GM19193 (cell line): ENCODE data around the gene HOXD9.

Experiments used
- POLR2A ChIP-seq: IDR thresholded peaks from 4 replicates; pipeline ENCODE4 v1.6.1; 2011; ENCODE audit not compliant: insufficient read depth, insufficient read length; ENCODE audit errors: extremely low read depth

HOXD9 gene

DNA sequence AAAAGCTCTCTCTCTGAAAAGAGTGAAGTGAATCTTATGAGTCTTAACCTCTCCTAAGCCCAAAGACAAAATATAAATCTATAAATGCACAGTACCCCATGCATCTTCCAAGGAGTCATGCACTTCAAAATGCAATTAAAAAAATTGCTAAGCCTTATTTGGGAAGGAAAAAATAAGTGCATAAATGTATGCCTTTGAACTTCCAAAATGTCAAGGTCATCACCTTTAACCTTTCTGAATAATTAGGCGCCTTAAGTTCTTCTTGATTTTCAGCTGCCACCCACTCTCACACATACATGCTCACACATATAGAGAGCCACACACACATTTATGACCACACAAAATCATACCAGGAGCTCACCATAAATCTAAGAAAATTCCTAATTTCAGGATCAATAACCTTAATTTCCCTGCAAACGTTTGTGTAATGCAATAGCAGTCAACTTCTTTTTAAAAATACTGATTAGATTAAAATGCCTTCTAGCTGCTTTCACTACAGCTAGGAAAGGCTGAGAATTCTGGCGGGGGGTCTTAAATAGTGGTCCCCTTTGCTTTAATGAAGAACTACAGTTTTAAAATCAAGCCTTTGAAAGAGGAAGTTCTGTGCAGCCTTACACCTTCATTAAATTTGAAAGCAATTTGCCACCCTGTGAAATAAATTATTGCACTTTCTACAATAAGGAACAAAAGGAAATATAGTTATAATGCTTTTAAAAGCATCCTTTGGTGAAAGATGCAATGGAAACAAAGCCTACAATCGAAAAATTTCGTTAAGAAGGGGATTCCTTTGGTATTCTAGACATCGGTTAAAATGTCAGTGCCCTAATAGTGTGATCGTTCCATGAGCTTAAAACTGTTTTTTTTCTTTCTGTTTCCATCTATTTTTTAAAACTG lies 11.9 kb upstream of the HOXD9 start:
- TF ChIP-seq POLR2A, result no peak

DNA sequence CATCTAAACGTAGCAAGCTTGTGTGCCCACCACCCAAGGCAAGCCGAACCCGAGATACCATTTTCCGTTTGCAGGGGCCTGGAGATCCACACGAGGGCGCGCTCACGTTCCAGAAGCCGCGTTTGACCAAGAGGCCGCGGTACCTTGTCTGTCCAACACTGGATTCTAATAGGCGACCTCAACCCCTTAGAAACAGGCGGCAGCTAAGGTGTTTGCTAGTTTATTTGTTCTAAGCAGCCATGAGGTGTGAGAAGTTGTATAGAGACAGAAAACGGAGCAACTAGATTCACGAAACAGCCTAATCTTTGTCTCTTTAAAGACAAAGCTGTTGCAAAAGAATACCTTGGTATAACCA lies 11.2 kb upstream of the HOXD9 start:
- TF ChIP-seq POLR2A, result no peak

DNA sequence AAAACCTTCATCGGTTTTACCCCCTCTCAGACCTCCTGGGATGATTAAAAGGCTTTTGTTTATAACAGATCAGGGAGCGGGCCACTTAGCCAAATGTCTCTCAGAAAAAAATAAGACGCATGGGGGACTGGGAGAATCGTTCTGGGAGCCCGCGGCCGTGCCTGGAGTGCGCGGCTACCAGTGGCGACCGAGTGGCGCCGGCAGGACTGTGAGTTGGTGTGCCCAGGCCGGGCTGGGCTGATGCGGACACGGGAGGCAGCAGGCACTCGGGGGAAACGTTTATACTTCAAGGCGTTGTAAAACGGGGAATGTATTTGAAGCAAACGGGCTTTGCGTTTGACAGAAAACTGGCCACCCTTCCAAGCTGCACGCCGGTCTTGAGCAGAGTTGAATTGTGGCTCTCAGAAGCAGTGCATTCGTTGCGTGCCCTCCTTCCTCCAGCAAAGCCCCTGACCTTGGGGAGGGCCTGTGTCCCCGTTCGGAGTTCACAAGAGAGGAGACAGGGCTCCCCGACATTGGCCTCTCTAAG lies 10.6 kb upstream of the HOXD9 start:
- TF ChIP-seq POLR2A, result no peak

DNA sequence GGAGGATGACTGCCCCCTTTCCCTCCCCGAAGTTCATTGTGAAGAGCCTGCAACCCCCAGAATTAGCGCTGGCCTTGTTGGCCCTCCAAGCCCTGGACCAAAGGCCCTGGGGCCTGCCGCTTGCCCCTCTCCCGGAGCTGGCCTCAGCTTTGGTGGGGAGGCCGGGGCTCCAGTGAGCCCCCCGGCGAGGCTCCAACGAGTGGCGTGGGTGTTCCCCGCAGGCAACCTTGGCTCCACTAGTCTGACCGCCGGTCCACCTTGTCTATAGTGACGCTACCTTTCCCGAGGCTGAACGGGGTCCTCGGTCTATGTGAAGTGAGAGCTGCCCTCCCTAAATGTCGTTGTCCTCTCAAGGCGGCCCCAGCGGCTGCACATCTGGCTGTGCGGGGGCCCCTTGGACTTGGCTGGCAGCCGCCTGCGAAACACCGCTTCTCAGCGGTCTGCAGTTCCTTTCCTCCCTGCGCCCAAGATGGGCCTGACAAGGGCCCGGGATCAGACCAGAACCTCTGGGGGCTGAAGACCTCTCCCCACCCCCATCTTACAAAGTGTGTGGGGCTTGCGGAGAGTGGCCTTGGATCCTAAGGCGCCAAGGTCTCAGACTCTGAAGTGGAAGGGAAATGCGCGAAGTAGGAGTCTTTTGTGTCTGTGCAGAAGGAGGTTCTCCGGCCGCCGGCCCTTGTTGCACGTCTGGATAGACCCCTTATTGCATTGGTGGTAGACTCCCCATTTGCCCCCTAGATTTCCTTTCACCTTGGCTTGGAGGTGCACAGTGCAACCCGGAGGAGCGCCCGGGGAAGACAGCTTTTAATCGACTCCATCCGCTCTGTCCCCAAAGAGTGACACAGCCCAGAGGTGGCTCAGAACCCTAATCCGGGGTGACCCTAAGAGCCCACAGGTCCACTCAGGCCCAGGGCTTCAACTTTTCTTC lies 9.9 kb upstream of the HOXD9 start:
- no peak for TF ChIP-seq POLR2A

DNA sequence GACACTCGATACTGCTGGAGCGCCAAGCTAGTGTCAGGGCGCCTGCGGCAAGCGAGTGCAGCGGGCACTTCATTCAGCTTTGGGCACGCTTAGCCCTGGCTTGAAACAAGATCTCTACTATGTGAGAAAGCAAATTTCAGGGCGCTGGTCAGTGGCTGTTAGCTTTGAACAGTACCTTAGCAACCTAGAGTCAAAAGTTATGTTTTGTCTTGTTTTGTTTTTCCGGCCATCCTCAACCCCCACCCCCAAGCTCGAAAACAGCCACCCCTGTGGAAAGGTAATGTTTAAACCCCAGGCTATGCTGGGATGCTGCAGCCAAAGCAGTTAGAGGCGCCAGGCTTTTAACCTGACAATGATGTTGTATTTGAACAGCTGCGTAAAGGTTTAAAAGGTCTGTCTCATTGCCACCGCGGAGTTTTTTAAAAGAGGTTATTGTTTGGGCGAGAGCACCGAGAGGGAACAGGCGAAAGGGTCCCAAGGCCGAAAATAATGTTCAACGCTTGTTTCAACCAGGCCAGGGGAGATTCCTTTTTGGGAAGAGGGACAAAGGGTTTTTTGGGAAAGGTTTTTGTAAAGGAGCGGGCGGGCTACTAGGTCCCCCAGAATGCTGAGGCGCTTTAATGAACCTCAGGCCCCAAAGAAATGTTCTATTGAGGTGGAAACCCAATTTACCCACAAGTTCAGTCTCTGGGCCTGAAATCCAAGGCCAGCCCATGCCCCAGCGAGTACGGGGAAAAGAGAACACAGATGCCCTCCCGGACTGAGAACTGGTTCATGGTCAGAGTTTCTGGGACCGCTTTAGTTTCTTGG lies 8.2 kb upstream of the HOXD9 start:
- no peak for TF ChIP-seq POLR2A

DNA sequence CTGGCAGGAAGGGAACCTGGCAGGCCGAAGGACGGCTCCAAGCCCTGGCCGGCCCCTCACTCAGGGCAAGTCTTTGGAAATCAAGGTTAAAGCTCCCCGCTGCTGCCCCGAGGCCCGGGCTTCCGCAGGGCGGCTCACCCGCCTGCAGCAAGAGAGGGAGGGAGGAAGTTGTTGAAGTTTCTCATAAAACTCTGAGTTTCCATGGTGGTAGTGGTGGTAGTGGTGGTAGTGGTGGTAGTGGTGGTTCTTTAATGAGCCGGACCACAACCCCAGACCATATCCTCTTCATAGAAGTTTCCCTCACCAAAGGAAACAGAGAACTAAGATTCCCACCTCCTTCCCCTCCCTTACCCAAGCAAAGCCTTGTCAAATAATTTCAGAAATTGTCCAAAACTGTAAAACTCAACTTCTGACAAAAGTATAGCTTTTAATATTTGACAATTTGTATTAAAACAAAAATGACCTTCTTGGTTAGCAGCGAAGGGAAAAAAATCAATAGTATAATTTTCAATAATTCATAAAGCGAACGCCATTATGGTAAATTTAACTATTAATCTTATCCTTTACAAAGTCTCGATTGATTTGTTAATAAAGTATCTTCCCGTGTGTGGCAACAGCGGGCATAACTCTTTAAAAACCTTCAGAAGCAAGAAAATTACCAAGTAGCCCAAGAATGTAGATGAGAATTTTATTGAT lies 7.4 kb upstream of the HOXD9 start:
- TF ChIP-seq POLR2A, result no peak

DNA sequence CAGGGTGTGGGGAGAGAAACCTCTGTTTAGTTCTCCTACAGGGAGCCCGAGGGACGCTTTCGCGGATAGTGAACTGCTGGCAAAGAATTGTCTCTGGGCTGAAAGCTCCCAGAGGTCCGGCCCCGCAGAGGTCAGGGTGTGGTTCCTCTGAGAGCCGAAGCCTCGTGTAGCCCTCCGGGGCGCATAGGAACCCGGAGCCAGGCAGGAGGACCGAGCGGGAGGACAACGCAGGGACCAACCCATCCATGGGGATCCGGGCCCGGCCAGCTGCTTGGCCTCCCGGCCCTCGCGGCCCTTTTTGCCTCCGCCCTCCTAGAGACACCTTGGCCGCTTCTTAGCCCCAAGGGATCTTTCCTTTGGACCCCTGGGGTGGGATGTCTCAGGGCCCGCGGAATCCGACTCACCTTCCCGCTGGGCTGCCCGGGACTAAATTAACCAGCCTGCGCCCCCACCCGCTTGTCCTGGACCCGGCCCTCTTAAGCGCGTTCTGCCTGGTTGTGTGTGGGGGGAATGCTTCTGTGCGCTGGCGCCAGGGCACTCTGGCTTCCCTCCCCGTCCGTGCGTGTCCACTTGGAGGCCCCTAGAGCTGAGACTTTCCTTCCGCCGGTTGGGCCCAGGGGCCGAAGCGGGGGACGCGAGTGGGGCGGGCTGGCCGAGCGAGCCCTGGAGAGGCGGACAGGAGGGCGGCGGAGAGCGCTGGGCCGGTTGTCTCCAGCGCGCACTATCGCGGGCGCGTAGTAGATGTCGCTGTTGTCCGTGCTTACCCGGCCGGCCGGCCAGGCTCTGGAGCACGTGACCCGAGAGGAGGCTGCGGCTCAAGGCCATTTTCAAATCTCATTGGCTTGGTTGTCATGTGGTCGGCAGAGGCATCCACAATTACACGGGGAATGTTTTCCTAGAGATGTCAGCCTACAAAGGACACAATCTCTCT lies 6.4 kb upstream of the HOXD9 start, which contains the start of gene HOXD10:
TSS of gene HOXD10 (plus strand) at position 896 of the 931 bp plus-strand sequence. CDS start 56 bp downstream, outside the sequence.
- no peak for TF ChIP-seq POLR2A

DNA sequence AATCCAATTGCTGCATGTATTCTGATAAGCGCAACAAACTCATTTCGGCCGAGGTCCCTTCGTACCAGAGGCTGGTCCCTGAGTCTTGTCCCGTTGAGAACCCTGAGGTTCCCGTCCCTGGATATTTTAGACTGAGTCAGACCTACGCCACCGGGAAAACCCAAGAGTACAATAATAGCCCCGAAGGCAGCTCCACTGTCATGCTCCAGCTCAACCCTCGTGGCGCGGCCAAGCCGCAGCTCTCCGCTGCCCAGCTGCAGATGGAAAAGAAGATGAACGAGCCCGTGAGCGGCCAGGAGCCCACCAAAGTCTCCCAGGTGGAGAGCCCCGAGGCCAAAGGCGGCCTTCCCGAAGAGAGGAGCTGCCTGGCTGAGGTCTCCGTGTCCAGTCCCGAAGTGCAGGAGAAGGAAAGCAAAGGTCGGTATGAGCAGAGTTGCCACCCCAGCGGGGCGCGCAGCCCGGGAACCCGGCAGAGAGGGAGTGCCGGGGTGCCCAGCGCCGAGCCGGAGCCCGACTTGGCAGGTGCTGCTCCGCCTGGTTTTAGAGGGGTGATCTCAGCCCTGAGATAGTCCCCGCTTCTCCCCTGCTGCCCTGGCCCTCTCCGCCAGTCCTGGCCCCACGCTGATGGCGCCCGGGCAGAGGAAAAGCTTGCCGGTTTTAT lies 5.2 kb upstream of the HOXD9 start:
- no peak for TF ChIP-seq POLR2A

DNA sequence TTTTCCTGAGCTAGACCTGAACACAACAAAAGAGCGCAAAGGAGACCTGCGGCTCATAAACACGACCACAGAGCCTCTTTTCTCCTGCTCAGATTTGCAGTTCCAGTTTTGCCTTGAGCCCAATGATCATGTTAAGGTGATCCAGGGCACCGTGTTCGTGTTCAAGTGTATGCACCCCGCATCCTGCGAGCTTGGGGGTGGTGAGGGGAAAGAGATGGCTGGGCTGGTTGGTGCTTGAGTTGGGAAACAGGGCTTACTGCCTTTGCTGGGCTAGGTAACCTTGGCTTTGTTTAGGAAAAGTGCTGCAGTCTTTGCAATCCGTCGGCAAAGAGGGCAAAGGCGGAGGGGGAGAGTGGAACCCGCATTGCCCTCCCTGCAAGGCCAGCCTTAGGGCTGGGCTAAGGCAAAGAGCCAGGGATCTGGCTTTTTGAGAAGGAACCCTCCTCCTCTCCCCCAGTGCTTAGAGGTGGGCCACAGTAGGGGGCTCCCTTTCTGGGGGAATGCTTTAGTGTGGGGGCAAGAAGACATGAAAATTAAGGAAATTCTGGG lies 4.6 kb upstream of the HOXD9 start:
- TF ChIP-seq POLR2A, result no peak

DNA sequence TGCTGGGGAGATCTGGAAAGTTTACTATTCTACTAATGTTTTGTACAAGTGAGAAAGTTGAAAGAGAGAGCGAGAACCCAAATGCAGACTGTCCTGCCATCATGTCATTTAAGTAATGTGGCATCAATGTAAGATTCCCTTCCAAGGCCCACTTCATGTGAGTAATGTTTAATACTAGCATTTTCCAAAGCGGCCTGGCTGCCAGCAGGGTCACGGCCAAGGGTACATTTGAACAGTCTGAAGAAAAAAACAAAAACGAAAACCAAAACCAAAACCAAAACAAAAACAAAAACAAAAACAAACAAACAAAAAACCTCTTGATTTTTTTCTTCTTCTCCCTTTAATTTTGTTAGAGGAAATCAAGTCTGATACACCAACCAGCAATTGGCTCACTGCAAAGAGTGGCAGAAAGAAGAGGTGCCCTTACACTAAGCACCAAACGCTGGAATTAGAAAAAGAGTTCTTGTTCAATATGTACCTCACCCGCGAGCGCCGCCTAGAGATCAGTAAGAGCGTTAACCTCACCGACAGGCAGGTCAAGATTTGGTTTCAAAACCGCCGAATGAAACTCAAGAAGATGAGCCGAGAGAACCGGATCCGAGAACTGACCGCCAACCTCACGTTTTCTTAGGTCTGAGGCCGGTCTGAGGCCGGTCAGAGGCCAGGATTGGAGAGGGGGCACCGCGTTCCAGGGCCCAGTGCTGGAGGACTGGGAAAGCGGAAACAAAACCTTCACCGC lies 3.7 kb upstream of the HOXD9 start:
- TF ChIP-seq POLR2A, result no peak

DNA sequence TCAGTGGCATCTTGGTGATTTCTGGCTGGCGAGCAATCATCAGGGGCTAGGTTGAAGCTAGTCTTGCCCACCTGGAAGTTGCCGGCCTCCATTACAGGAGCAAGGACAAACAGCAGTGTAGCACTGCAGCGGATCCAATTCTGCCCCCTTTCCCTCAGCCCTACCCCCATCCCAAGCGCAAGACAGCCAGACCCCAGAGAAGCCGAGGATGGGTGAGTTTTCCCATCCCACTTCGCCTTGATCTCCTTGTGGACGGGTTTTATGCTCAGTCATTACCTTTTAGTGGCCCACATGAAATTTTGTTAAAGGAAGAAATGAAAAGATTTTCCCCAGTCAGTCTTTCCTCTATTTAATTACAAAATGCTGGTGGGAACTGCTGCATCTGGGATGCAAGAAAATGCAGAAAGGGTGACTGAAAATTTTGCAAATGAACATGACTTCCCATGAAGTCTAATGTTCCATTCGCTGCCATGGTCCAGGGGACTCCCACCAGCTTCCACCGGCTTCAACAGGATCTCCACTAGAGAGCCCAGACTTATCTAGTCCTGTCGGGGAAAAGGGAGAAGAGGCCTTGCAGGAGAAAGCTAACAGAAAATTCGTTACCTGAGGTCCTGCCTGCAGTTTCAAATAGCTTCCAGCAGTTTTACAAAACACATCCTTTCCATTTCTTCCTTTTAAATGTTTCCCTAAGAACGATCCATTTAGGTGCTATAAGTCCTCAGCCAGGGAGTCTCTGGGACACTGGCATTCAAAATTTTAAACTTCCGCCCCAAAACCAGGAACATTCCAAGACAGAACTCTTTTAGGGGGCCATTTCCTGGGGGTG lies 1.9 kb upstream of the HOXD9 start:
- TF ChIP-seq POLR2A, result no peak
